A673 (cell line): ENCODE results near the gene GALNT18.

Experiments
- CTCF ChIP-seq: fragments of 300-800, 200-600 bp; sonication (generic); conservative IDR thresholded peaks from 2 replicates; pipeline ENCODE4 v1.5.1; 2017; ENCODE audit warnings: low read depth, mild to moderate bottlenecking, antibody characterized with exemption, low read length, moderate library complexity, mixed read lengths
- EZH2 ChIP-seq: fragments of 200-600 bp; sonication (generic); IDR thresholded peaks from 2 replicates; pipeline ENCODE4 v1.6.1; 2017; ENCODE audit warnings: borderline replicate concordance, low read depth, mild to moderate bottlenecking, mixed read lengths, antibody characterized with exemption, low read length; ENCODE audit not compliant: poor library complexity, severe bottlenecking

- TF ChIP-seq CTCF, result no peak
- no peak for TF ChIP-seq EZH2
Measured at GRCh38 chr11:11237070-11237832, 384.6 kb downstream of the GALNT18 start.
